NCI-H1048 (cell line): ENCODE data around the gene TMEM121B.

Experiments used
- DNase-seq: peaks from one replicate; lab custom pipeline; 2025; lab: John Stamatoyannopoulos, UW

TMEM121B gene

DNA sequence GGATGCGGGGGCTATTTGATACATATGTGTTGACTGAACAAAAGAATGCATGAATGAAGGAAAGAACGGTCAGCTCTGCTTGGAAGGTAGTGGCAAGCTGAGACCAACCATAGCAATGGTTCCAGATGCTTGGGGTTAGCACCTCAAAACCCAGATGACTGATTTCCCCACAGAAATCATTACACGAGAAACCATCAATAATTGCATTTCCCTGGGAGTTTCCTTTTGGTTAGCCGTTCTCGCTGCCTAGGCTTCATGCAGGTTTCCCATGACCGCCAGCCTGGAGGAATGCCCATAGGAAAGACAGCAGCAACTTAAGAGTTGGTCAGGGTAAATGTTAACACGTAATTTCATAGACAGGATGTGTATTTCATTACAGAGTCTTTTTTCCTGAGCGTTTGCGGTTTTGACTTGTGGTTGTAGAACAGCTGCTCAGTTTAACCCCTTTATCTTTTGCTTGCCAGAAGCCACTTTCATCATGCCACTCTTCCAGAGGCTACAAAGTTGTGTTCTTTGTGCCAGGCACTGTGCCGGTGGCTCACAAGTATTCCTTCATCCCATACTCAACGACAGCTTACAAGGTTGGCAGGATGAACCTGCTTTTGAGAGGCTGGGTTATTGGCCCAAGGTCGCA lies 33.5 kb downstream of the TMEM121B start:
- DNase-seq: no peak

- no peak for DNase-seq
These were observed 34.2 kb downstream of the TMEM121B start for GRCh38 chr22:17086788-17087497.

DNA sequence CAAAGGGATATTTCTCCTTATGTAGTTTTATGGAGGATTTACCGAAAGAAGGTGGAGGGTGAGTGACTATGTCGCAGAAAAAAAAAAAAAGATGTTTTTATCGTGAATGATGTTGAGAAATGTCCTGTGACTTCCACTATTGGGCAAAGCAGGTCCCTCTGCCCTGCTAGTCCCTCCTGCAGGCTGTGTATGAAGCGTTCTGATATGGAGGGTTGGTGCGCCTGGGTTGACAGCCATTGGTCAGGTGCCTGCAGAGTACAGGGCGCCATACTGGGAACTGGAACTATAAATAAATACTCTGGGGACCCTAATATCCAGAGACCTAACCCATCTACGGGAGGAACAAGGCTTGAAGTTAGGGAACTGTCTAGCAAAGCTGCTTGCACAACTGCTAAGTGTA lies 34.9 kb downstream of the TMEM121B start:
- no peak for DNase-seq

- DNase-seq: no peak
These were observed 35.6 kb downstream of the TMEM121B start for GRCh38 chr22:17085277-17086181.

DNA sequence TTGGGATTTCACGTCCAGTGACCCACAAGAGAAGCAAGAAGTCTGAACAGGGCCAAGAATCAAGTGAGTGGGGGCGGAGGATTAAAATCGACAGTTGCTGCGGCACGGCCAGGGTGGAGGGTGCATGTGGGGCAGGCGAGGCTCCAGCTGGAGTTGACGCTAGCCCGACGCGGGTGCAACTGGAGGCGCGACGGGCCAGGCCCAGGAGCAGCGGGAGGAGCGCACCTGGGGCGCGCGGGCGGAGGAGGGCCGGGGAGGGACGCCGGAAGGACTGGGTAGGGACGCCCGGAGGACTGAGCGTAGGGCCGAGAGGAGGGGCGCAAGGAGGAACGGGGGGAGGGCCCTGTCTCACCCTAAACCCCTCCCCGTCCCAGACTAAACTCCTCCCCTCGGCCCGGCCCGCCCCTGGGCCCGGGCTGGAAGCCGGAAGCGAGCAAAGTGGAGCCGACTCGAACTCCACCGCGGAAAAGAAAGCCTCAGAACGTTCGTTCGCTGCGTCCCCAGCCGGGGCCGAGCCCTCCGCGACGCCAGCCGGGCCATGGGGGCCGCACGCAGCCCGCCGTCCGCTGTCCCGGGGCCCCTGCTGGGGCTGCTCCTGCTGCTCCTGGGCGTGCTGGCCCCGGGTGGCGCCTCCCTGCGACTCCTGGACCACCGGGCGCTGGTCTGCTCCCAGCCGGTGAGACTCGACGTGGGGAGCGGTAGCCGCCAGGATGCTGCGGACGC lies 36.4 kb downstream of the TMEM121B start, which contains the start of gene IL17RA:
IL17RA (plus strand) TSS at position 447 of the 723 bp plus-strand sequence; CDS start at position 539, 92 bp downstream.
- DNase-seq: peak; percentile 74

GRCh38 chr22:17083811-17084441 lies 37.2 kb downstream of the TMEM121B start:
- DNase-seq: no peak

GRCh38 chr22:17083255-17083654 lies 37.9 kb downstream of the TMEM121B start:
- DNase-seq: no peak

DNA sequence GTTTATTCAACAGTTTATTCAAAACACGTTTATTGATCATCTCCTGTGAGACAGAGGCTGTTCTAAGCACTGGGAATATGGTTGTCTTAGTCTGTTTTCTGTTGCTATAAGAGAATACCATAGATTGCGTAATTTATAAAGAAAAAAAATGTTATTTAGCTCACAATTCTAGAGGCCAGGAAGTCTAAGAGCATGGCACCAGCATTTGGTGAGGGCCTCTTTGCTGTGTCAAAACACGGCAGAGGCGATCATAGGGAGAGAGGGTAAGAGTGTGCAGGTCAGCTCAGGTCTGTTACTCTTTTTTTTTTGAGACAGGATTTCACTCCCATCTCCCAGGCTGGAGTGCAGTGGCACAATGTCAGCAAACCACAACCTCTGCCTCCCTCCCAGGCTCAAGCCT lies 41.6 kb downstream of the TMEM121B start:
- no peak for DNase-seq

DNA sequence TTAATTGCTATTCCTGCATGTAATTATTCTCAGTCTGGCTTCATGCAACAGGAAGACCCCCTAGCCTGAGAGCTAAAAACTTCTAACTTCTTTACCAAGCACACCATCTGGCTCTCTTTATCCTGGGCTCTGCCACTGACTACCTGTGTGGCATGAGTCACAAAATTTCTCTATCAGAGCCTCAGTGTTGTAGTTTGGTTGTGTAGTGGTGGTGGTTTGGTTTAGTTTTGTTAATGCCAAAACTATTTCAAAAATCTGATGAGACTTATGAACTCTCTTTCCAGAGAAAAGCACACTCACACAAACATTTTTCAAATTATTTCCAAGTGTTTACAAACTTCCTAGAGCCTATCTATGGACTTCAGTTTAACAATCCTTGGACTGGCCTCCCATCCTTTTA lies 43.9 kb downstream of the TMEM121B start:
- DNase-seq: no peak

DNA sequence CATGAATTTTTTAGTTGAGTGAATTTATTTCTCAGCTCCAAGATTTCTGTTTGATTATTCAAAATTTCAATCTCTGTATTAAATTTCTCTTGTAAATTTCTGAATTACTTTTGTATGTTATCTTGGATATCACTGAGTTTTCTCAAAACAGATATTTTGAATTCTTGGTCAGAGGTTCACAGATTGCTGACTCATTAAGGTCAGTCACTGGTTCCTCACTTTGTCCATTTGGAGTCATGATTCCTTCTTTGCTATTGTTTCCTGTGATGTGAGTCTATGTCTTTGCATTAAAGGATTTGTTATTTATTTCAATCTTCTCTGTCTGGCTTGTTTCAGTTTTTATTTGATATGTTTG lies 46.5 kb downstream of the TMEM121B start:
- no peak for DNase-seq

DNA sequence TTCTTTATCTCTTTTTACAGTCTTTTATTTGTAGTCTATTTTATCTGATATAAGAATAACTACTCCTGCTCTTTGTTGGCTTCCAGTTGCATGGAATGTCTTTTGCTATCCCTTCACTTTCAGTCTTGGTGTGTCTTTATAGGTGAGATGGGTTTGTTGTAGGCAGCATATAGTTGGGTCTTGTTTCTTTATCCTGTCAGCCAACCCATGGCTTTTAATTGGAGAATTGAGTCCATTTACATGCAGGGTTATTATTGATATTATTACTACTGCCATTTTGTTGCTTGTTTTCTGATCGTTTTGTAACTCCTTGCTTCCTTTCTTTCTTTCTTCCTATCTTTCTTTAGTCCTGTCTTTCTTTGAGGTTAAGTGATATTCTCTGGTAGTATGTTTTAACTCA lies 48.3 kb downstream of the TMEM121B start:
- DNase-seq: no peak
